K562 (cell line): ENCODE data around the gene ZNF219. TPM values are rescaled to one million over a fixed set of nuclear protein-coding genes. Genes with fewer than 3 reads are reported as not detected.
A peak's percentile ranks its signal among the peaks of the same experiment; 100 is the strongest.

Experiments used
- ARNT ChIP-seq, 2 experiments: fragments of 450-650 bp; IDR thresholded peaks; 2 replicates each; pipeline ENCODE4 v1.6.1; 2016; ENCODE audit warnings: mild to moderate bottlenecking in 1 of 2
- ASH1L ChIP-seq: fragments of 450-650 bp; IDR thresholded peaks from 2 replicates; pipeline ENCODE4 v1.6.1; 2018; ENCODE audit warnings: borderline replicate concordance, mild to moderate bottlenecking, low read depth; ENCODE audit not compliant: partially characterized antibody
- C11orf30 ChIP-seq: fragments of 450-650 bp; IDR thresholded peaks from 2 replicates; pipeline ENCODE4 v1.6.1; 2016; ENCODE audit warnings: low read depth, mild to moderate bottlenecking
- HNRNPLL ChIP-seq: fragments of 200-400 bp; formaldehyde crosslinking; IDR thresholded peaks from 2 replicates; pipeline ENCODE4 v1.6.1; 2017; ENCODE audit warnings: low read length, low read depth, mild to moderate bottlenecking; ENCODE audit not compliant: poor library complexity, severe bottlenecking
- JUNB ChIP-seq: fragments of 450-650 bp; formaldehyde crosslinking; conservative IDR thresholded peaks from 2 replicates; pipeline ENCODE4 v1.4.0; 2020; ENCODE audit warnings: mild to moderate bottlenecking
- LCOR ChIP-seq: sonication (generic); formaldehyde crosslinking; IDR thresholded peaks from 2 replicates; pipeline ENCODE4 v1.8.0; 2022; ENCODE audit warnings: mild to moderate bottlenecking, missing genetic modification reagents
- MBD2 ChIP-seq: sonication (generic); IDR thresholded peaks from 2 replicates; pipeline ENCODE4 v1.6.1; 2016; ENCODE audit warnings: low read depth, borderline replicate concordance
- MEF2A ChIP-seq: IDR thresholded peaks from 2 replicates; pipeline ENCODE4 v1.6.1; 2011; ENCODE audit warnings: low read depth, mild to moderate bottlenecking, low read length, moderate library complexity; ENCODE audit not compliant: control insufficient read depth
- MYNN ChIP-seq, 2 experiments: sonication (generic); formaldehyde crosslinking in 1 of 2; IDR thresholded peaks; 2 replicates each; pipeline versions ENCODE4 v1.5.0 to v1.6.1; 2016 to 2020; ENCODE audit warnings: antibody characterized with exemption in 1 of 2, missing genetic modification reagents in 1 of 2
- NEUROD1 ChIP-seq: fragments of 150-350 bp; IDR thresholded peaks from 2 replicates; pipeline ENCODE4 v1.6.1; 2014; ENCODE audit warnings: borderline replicate concordance, low read length, low read depth; ENCODE audit not compliant: partially characterized antibody
- RCOR1 ChIP-seq, 2 experiments: IDR thresholded peaks; 2 replicates each; pipeline ENCODE4 v1.6.1; 2012; ENCODE audit warnings: low read depth in 2 of 2, low read length in 2 of 2, borderline replicate concordance in 1 of 2, improper control_type of control experiment in 1 of 2
- SRF ChIP-seq, 2 experiments: fragments of 250-450, 450-650 bp in 1 of 2; sonication (Bioruptor Pico) in 1 of 2; sonication (generic) in 1 of 2; formaldehyde crosslinking; IDR thresholded peaks; 2 replicates each; pipeline versions ENCODE4 v1.5.0 to v1.5.1; 2020 to 2022; ENCODE audit warnings: mild to moderate bottlenecking in 1 of 2, missing genetic modification reagents in 1 of 2
- polyA plus RNA-seq, 8 experiments: library from polyadenylated mRNA; depleted of rRNA in 4 of 8; stranded (reverse) in 5 of 8; unstranded in 3 of 8; fragments of >200 nt; fragmentation: Nextera tagmentation in 2 of 8; fragmentation: Illumina TruSeq in 1 of 8; extraction: Ambion mirVana in 2 of 8; extraction: Trizol in 1 of 8; gene quantifications; 2 replicates each; pipeline versions ENCODE4 v1.2.1 to v1.2.3, GENCODE V29; 2011 to 2014; ENCODE audit warnings: inconsistent platforms in 1 of 8, missing spikeins in 1 of 8
- total RNA-seq, 7 experiments: library from RNA; depleted of rRNA in 6 of 7; stranded (reverse); fragments of >200 nt in 6 of 7; fragmentation: Illumina TruSeq in 2 of 7; extraction: Trizol in 2 of 7; gene quantifications; 2 replicates each; pipeline versions ENCODE4 v1.2.1 to v1.2.3, GENCODE V29; 2011 to 2021; ENCODE audit warnings: low replicate concordance in 1 of 7
- TF ChIP-seq, protein P1 (sequence below): sonication (generic); formaldehyde crosslinking; IDR thresholded peaks from 2 replicates; pipeline ENCODE4 v1.8.0; 2022; ENCODE audit warnings: mild to moderate bottlenecking, missing genetic modification reagents
- TF ChIP-seq, protein P2 (sequence below): fragments of 450-650 bp; formaldehyde crosslinking; IDR thresholded peaks from 2 replicates; pipeline ENCODE4 v1.4.0; 2020; ENCODE audit warnings: mild to moderate bottlenecking
- TF ChIP-seq, protein P3 (sequence below): sonication (generic); formaldehyde crosslinking; IDR thresholded peaks from 2 replicates; pipeline ENCODE4 v1.8.0; 2022; ENCODE audit warnings: mild to moderate bottlenecking, low read depth, missing genetic modification reagents
- TF ChIP-seq, protein P4 (sequence below): fragments of 450-650 bp; IDR thresholded peaks from 2 replicates; pipeline ENCODE4 v1.6.1; 2016; ENCODE audit warnings: low read depth, mild to moderate bottlenecking, moderate library complexity
- TF ChIP-seq, protein P5 (sequence below): fragments of 450-650 bp; formaldehyde crosslinking; IDR thresholded peaks from 2 replicates; pipeline ENCODE4 v1.4.0; 2022; ENCODE audit warnings: missing genetic modification characterization

Gene ZNF219
- total and polyA plus RNA-seq, 9 of the 15 experiments (the other 6 are each of a cell fraction or from before 2014, with no cell fraction given): 0.29 to 10.6 (median 2.8) TPM

DNA sequence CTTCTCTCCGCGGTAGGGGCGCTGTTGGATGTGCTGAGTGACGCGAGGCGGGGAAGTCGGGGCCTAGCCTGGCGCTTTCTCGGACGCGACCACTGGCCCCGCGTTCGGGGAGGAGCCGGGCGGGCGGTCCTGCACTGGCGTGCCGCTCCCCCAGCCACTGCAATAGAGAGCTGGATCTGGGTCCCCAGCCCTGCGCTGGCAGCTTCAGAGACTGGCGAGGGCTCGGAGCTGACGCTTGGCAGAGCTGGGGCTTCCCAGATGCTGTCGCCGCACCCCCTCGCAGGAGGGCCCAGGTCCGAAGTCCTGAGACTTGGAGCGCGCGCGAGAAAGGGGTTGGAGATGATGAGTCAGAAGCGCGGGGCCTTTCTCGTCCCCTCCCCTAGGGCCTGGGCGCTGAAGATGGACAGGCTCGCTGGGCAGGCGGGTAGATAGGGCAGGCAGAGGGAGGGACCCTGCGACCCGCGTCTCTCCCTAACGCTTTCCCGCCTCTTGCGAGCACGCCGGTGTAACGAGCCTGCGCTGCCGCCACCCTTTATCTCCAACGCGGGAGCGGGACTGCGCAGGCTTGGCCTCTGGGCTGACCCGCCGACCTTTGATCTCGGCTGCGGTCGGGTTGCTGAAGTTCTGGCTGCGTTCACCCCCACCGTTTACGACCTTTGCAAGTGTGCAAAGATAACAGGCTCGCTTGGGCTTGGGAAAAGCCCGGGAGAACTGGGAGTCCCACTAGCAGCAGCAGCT, 5.4 kb upstream of the ZNF219 start (continued):
- TF ChIP-seq, protein P1, sequence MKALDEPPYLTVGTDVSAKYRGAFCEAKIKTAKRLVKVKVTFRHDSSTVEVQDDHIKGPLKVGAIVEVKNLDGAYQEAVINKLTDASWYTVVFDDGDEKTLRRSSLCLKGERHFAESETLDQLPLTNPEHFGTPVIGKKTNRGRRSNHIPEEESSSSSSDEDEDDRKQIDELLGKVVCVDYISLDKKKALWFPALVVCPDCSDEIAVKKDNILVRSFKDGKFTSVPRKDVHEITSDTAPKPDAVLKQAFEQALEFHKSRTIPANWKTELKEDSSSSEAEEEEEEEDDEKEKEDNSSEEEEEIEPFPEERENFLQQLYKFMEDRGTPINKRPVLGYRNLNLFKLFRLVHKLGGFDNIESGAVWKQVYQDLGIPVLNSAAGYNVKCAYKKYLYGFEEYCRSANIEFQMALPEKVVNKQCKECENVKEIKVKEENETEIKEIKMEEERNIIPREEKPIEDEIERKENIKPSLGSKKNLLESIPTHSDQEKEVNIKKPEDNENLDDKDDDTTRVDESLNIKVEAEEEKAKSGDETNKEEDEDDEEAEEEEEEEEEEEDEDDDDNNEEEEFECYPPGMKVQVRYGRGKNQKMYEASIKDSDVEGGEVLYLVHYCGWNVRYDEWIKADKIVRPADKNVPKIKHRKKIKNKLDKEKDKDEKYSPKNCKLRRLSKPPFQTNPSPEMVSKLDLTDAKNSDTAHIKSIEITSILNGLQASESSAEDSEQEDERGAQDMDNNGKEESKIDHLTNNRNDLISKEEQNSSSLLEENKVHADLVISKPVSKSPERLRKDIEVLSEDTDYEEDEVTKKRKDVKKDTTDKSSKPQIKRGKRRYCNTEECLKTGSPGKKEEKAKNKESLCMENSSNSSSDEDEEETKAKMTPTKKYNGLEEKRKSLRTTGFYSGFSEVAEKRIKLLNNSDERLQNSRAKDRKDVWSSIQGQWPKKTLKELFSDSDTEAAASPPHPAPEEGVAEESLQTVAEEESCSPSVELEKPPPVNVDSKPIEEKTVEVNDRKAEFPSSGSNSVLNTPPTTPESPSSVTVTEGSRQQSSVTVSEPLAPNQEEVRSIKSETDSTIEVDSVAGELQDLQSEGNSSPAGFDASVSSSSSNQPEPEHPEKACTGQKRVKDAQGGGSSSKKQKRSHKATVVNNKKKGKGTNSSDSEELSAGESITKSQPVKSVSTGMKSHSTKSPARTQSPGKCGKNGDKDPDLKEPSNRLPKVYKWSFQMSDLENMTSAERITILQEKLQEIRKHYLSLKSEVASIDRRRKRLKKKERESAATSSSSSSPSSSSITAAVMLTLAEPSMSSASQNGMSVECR: peak; percentile 9; the same call in 1 of the 2 replicates
- TF ChIP-seq, protein P2, sequence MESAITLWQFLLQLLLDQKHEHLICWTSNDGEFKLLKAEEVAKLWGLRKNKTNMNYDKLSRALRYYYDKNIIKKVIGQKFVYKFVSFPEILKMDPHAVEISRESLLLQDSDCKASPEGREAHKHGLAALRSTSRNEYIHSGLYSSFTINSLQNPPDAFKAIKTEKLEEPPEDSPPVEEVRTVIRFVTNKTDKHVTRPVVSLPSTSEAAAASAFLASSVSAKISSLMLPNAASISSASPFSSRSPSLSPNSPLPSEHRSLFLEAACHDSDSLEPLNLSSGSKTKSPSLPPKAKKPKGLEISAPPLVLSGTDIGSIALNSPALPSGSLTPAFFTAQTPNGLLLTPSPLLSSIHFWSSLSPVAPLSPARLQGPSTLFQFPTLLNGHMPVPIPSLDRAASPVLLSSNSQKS: no peak
- TF ChIP-seq MBD2 (peak; percentile 97), LCOR (CRISPR knock-in tag) (peak; percentile 50; the same call in 1 of the 2 replicates), ARNT (IDR thresholded peaks at IDR 0.05) (0 out of 4 replicates have a peak, but pooled peaks of 1 of the 2 experiments have one; percentile 29), SRF (CRISPR knock-in tag; IDR thresholded peaks at IDR 0.05) (peak in 1 of 2 experiments; percentile 45; a peak in 1 of 4 replicates), C11orf30 (peak; percentile 79), NEUROD1 (peak; percentile 58), MEF2A (no peak), RCOR1 (IDR thresholded peaks at IDR 0.05; ENCODE audit: borderline replicate concordance in 1 of 2, low read depth in 2 of 2, low read length in 2 of 2) (peak; percentile 9 to 48; a peak in 2 of 4 replicates), JUNB (CRISPR knock-in tag) (peak; percentile 63), ASH1L (peak; percentile 87), HNRNPLL (peak; percentile 69), MYNN (IDR thresholded peaks at IDR 0.05) (peak; percentile 44; the same call in 1 of the 2 replicates), MYNN (CRISPR knock-in tag; IDR thresholded peaks at IDR 0.05) (no peak)
- TF ChIP-seq, protein P3, sequence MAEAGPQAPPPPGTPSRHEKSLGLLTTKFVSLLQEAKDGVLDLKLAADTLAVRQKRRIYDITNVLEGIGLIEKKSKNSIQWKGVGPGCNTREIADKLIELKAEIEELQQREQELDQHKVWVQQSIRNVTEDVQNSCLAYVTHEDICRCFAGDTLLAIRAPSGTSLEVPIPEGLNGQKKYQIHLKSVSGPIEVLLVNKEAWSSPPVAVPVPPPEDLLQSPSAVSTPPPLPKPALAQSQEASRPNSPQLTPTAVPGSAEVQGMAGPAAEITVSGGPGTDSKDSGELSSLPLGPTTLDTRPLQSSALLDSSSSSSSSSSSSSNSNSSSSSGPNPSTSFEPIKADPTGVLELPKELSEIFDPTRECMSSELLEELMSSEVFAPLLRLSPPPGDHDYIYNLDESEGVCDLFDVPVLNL (CRISPR knock-in tag): peak; percentile 86
- TF ChIP-seq, protein P4, sequence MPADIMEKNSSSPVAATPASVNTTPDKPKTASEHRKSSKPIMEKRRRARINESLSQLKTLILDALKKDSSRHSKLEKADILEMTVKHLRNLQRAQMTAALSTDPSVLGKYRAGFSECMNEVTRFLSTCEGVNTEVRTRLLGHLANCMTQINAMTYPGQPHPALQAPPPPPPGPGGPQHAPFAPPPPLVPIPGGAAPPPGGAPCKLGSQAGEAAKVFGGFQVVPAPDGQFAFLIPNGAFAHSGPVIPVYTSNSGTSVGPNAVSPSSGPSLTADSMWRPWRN: 0 out of 2 replicates have a peak, but pooled peaks have one; percentile 33
- TF ChIP-seq, protein P5, sequence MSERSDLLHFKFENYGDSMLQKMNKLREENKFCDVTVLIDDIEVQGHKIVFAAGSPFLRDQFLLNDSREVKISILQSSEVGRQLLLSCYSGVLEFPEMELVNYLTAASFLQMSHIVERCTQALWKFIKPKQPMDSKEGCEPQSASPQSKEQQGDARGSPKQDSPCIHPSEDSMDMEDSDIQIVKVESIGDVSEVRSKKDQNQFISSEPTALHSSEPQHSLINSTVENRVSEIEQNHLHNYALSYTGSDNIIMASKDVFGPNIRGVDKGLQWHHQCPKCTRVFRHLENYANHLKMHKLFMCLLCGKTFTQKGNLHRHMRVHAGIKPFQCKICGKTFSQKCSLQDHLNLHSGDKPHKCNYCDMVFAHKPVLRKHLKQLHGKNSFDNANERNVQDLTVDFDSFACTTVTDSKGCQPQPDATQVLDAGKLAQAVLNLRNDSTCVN (CRISPR knock-in tag): no peak
